T-helper 17 cell (primary cell): ENCODE results near the gene CLK4. TPM values are rescaled to one million over a fixed set of nuclear protein-coding genes. Genes with fewer than 3 reads are reported as not detected.

Experiments
- ATAC-seq: fragments of 150-1000 bp; cut with Tn5 transposase; 2 replicates; pipeline ENCODE4 v1.10.0; 2021; ENCODE audit warnings: mild to moderate bottlenecking, moderate library complexity
- DNase-seq, 3 donors: peaks; one replicate each; pipeline versions ENCODE4 v3.0.0 to v3.0.0-alpha.2; 2020 to 2021
- H3K9me3 ChIP-seq: one replicate; pipeline ENCODE4 v1.7.0; 2013; ENCODE audit warnings: low read length, mild to moderate bottlenecking; ENCODE audit not compliant: control insufficient read depth, poor library complexity, severe bottlenecking
- H3K27ac Mint-ChIP-seq: one replicate; pipeline ENCODE4 v1.8.0; 2022; ENCODE audit warnings: mild to moderate bottlenecking, moderate library complexity, mixed read lengths
- H3K27me3 Mint-ChIP-seq: one replicate; pipeline ENCODE4 v1.8.0; 2022; ENCODE audit warnings: mixed read lengths
- H3K36me3 Mint-ChIP-seq: one replicate; pipeline ENCODE4 v1.8.0; 2022; ENCODE audit warnings: low read depth, mixed read lengths
- H3K4me1 Mint-ChIP-seq: one replicate; pipeline ENCODE4 v1.8.0; 2022; ENCODE audit warnings: mild to moderate bottlenecking, mixed read lengths
- H3K4me3 Mint-ChIP-seq: one replicate; pipeline ENCODE4 v1.8.0; 2022; ENCODE audit warnings: mild to moderate bottlenecking, moderate library complexity, mixed read lengths
- total RNA-seq, 4 donors: library from RNA in 2 of 4; stranded (reverse) in 2 of 4; gene quantifications; one replicate each; pipeline ENCODE4 v1.2.3 and lab custom pipeline; 2022 to 2026

CLK4 gene
- total RNA-seq, 2 donors from 2014 or later: 82.5 to 84.1 TPM

DNA sequence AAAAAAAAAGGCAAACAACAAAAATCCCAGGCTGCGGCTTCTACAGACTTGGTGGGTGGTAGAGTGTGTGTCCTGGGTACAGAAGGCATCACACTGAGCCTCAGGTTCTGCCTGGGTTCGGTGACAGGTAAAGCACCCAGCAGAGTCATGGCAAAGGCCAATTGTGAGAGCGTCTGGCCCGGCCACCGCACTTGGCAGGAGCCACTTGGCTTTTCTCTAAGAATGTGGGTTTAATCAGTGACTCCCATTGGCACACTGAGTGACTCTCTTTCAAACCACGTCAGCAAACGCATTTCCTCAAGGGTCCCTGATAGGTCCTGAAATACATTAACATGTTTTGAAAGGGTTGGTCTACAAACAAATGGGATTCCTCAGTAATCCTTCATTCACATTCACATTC, 53.6 kb downstream of the CLK4 start:
- Mint-ChIP-seq H3K27ac (no peak overlapping the region), H3K27me3 (peaks cover 48% of the 10 kb centered on the region), H3K4me3 (no peak overlapping the region), H3K4me1 (no peaks in the 10 kb centered on the region), H3K36me3 (peaks cover 4% of the 10 kb centered on the region)
- no peak for ATAC-seq
- no peak for DNase-seq
- H3K9me3 ChIP-seq: no peaks in the 10 kb centered on the region

- Mint-ChIP-seq H3K36me3 (peaks cover 4% of the 10 kb centered on the region), H3K27ac (no peak overlapping the region), H3K4me3 (no peak overlapping the region), H3K27me3 (peaks cover 50% of the 10 kb centered on the region), H3K4me1 (no peaks in the 10 kb centered on the region)
- H3K9me3 ChIP-seq: no peaks in the 10 kb centered on the region
- no peak for ATAC-seq
- no peak for DNase-seq
These were observed 54.2 kb downstream of the CLK4 start for GRCh38 chr5:178572617-178573016.

- H3K9me3 ChIP-seq: no peaks in the 10 kb centered on the region
- Mint-ChIP-seq H3K27me3 (peaks cover 54% of the 10 kb centered on the region), H3K27ac (no peak overlapping the region), H3K4me3 (no peak overlapping the region), H3K4me1 (no peaks in the 10 kb centered on the region), H3K36me3 (peaks cover 2% of the 10 kb centered on the region)
- ATAC-seq (no peak), DNase-seq (no peak)
These were observed 57.4 kb downstream of the CLK4 start for GRCh38 chr5:178569485-178569884.

GRCh38 chr5:178564811-178565550, 61.9 kb downstream of the CLK4 start:
- Mint-ChIP-seq H3K36me3 (peaks cover 2% of the 10 kb centered on the region), H3K27me3 (peaks cover 46% of the 10 kb centered on the region), H3K4me3 (no peak overlapping the region), H3K27ac (no peak overlapping the region), H3K4me1 (no peaks in the 10 kb centered on the region)
- ATAC-seq (no peak), DNase-seq (no peak)
- no peaks in the 10 kb centered on the region for H3K9me3 ChIP-seq

DNA sequence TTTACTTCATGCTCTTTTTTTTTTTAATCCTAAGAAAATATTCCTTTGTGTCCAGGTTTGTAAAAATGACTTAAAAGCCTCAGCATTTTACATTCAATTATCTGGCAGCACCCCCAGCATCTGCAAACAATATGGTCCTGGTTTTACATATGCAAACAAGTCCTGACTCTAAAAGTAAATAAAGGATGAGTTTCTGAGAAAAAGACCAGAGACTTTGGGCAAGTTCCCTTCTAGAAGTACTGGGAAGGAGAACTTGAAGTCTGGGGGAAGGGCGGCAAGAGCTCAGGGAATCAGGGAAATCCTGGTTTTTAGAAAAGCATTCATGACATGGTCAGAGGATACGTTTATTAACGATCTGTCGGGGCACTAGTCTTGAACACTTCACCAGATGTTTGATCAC, 62.5 kb downstream of the CLK4 start:
- no peak for ATAC-seq
- DNase-seq: no peak
- peaks cover 43% of the 10 kb centered on the region for H3K27me3 Mint-ChIP-seq
- no peak overlapping the region for H3K27ac Mint-ChIP-seq
- no peaks in the 10 kb centered on the region for H3K4me1 Mint-ChIP-seq
- H3K4me3 Mint-ChIP-seq: no peak overlapping the region
- H3K9me3 ChIP-seq: no peaks in the 10 kb centered on the region
- peaks cover 2% of the 10 kb centered on the region for H3K36me3 Mint-ChIP-seq

DNA sequence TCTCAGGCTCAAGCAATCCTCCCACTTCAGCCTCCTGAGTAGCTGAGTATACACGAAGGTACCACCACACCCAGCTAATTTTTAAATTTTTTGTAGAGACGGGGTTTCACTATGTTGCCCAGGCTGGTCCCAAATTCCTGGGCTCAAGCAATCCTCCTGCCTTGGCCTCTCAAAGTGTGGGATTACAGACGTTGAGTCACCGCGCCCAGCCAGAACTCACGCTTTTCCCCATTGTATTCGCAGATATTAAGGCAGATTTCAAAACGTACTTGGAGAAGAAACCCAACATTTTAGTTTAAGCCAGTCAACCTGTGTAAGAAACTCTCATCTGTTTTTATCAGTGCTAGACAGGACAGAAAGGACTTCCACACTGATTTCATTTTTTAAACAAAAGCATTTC, 63.2 kb downstream of the CLK4 start:
- Mint-ChIP-seq H3K4me3 (no peak overlapping the region), H3K36me3 (no peaks in the 10 kb centered on the region), H3K27ac (no peak overlapping the region), H3K4me1 (no peaks in the 10 kb centered on the region), H3K27me3 (peaks cover 43% of the 10 kb centered on the region)
- no peak for ATAC-seq
- H3K9me3 ChIP-seq: no peaks in the 10 kb centered on the region
- no peak for DNase-seq

- ATAC-seq (no peak), DNase-seq (no peak)
- Mint-ChIP-seq H3K4me1 (no peaks in the 10 kb centered on the region), H3K27me3 (peaks cover 41% of the 10 kb centered on the region), H3K36me3 (no peaks in the 10 kb centered on the region), H3K4me3 (no peak overlapping the region), H3K27ac (no peak overlapping the region)
- H3K9me3 ChIP-seq: no peaks in the 10 kb centered on the region
These were observed 65.0 kb downstream of the CLK4 start for GRCh38 chr5:178561746-178562264.

DNA sequence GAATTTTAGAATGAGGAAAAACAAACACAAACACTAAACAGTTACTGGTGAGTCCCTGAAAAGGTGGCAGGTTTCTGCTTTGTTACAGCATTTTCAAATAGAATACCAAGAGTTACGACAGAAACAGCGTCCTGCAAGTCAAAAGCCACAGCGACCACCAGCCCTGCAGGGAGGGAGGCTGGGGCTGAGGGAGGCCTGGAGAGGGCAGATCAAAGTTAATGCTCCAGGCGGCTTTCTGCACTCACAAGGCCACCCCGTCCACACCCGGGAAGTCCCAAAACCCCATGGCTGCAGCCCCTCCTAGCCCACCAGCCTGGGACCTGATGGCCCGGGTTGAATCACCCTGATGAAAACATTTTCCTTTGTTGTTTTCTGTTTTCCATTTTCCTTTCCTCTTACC, 65.9 kb downstream of the CLK4 start:
- Mint-ChIP-seq H3K27me3 (peaks cover 38% of the 10 kb centered on the region), H3K36me3 (no peaks in the 10 kb centered on the region), H3K27ac (no peak overlapping the region), H3K4me3 (no peak overlapping the region), H3K4me1 (no peaks in the 10 kb centered on the region)
- ATAC-seq: no peak
- no peak for DNase-seq
- H3K9me3 ChIP-seq: no peaks in the 10 kb centered on the region

- ATAC-seq (no peak), DNase-seq (no peak)
- H3K4me1 Mint-ChIP-seq: no peaks in the 10 kb centered on the region
- H3K27ac Mint-ChIP-seq: no peak overlapping the region
- peaks cover 45% of the 10 kb centered on the region for H3K27me3 Mint-ChIP-seq
- no peaks in the 10 kb centered on the region for H3K36me3 Mint-ChIP-seq
- H3K9me3 ChIP-seq: no peaks in the 10 kb centered on the region
- no peak overlapping the region for H3K4me3 Mint-ChIP-seq
These were observed 69.4 kb downstream of the CLK4 start for GRCh38 chr5:178557416-178557815.

- H3K4me1 Mint-ChIP-seq: peaks cover 2% of the 10 kb centered on the region
- no peaks in the 10 kb centered on the region for H3K9me3 ChIP-seq
- no peak for DNase-seq
- no peak for ATAC-seq
- no peak overlapping the region for H3K4me3 Mint-ChIP-seq
- H3K27me3 Mint-ChIP-seq: peaks cover 52% of the 10 kb centered on the region
- H3K27ac Mint-ChIP-seq: peak overlapping the region; percentile 21
- H3K36me3 Mint-ChIP-seq: no peaks in the 10 kb centered on the region
These were observed 71.1 kb downstream of the CLK4 start for GRCh38 chr5:178555771-178556211.

DNA sequence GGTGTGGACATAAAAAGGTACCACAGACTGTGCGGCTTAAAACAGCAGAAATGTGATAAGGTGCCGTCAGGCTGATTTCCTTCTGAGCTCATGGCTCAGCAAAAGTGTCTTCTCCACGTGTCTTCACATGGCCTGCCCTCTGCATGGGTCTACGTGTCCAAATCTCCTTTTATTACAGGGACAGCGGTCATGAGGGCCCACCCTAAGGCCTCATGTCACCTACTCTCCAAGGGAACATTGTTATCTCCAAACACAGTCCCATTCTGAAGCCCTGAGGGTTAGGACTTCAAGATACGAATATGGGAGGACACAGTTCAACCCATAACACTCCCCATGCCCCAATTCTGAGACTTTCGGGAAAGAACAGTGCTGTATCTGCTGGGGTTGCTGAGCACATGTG, 71.8 kb downstream of the CLK4 start:
- H3K27ac Mint-ChIP-seq: no peak overlapping the region
- DNase-seq: no peak
- no peaks in the 10 kb centered on the region for H3K36me3 Mint-ChIP-seq
- H3K9me3 ChIP-seq: no peaks in the 10 kb centered on the region
- H3K4me3 Mint-ChIP-seq: no peak overlapping the region
- H3K27me3 Mint-ChIP-seq: peaks cover 52% of the 10 kb centered on the region
- no peak for ATAC-seq
- peaks cover 2% of the 10 kb centered on the region for H3K4me1 Mint-ChIP-seq

DNA sequence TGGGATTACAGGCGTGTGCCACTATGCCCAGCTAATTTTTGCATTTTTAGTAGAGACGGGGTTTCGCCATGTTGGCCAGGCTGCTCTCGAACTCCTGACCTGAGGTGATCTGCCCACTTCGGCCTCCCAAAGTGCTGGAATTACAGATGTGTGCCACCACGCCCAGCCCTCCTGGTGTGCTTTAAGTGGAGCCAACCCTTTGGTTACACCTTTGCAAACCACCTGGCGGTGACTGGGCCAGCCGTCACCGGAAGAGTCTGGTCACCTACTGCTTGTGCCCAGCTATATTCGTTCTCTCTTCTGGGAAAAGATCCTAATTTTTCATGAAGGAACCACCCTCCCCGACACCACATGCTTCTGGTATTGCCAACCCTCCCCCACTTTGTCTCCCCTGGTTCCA, 72.5 kb downstream of the CLK4 start:
- peaks cover 2% of the 10 kb centered on the region for H3K4me1 Mint-ChIP-seq
- H3K4me3 Mint-ChIP-seq: no peak overlapping the region

GRCh38 chr5:178553517-178553916, 73.3 kb downstream of the CLK4 start:
- H3K27me3 Mint-ChIP-seq: peaks cover 43% of the 10 kb centered on the region
- no peaks in the 10 kb centered on the region for H3K9me3 ChIP-seq
- H3K36me3 Mint-ChIP-seq: no peaks in the 10 kb centered on the region
- H3K27ac Mint-ChIP-seq: no peak overlapping the region
- H3K4me3 Mint-ChIP-seq: no peak overlapping the region
- DNase-seq (no peak), ATAC-seq (no peak)
- peaks cover 2% of the 10 kb centered on the region for H3K4me1 Mint-ChIP-seq

More for the DNA sequence above, 72.5 kb downstream of the CLK4 start:
- no peak overlapping the region for H3K27ac Mint-ChIP-seq
- no peaks in the 10 kb centered on the region for H3K9me3 ChIP-seq
- no peaks in the 10 kb centered on the region for H3K36me3 Mint-ChIP-seq
- ATAC-seq (no peak), DNase-seq (no peak)
- peaks cover 50% of the 10 kb centered on the region for H3K27me3 Mint-ChIP-seq
